Skeletal muscle satellite cell (primary cell): ENCODE results near the gene ZBTB44.

Experiments
- H3K27me3 ChIP-seq: 2 replicates; pipeline ENCODE4 v1.7.0; 2013; ENCODE audit warnings: low read length; ENCODE audit not compliant: control insufficient read depth, insufficient read depth
- H3K36me3 ChIP-seq: 2 replicates; pipeline ENCODE4 v1.7.0; 2013; ENCODE audit warnings: mild to moderate bottlenecking, control low read depth, low read length; ENCODE audit not compliant: insufficient read depth
- H3K4me1 ChIP-seq: 2 replicates; pipeline ENCODE4 v1.7.0; 2013; ENCODE audit warnings: low read length; ENCODE audit not compliant: control insufficient read depth, insufficient read depth
- H3K4me2 ChIP-seq: 2 replicates; pipeline ENCODE4 v1.7.0; 2013; ENCODE audit warnings: mild to moderate bottlenecking, low read length
- H3K4me3 ChIP-seq: 2 replicates; pipeline ENCODE4 v1.7.0; 2013; ENCODE audit warnings: low read length
- H3K9ac ChIP-seq: 2 replicates; pipeline ENCODE4 v1.7.0; 2013; ENCODE audit warnings: mild to moderate bottlenecking, low read depth, low read length, moderate library complexity
- H3K9me3 ChIP-seq: replicated peaks from 2 replicates; pipeline ENCODE4 v1.7.0; 2013; ENCODE audit warnings: mild to moderate bottlenecking, control low read depth, low read length

The ZBTB44 gene

GRCh38 chr11:130219148-130219547, 95.6 kb downstream of the ZBTB44 start:
- Histone ChIP-seq H3K4me3 (no peak overlapping the region), H3K4me2 (no peak overlapping the region), H3K9ac (no peak overlapping the region), H3K27me3 (peaks cover 42% of the 10 kb centered on the region), H3K36me3 (no peaks in the 10 kb centered on the region), H3K4me1 (no peaks in the 10 kb centered on the region), H3K9me3 (no peaks in the 10 kb centered on the region)

DNA sequence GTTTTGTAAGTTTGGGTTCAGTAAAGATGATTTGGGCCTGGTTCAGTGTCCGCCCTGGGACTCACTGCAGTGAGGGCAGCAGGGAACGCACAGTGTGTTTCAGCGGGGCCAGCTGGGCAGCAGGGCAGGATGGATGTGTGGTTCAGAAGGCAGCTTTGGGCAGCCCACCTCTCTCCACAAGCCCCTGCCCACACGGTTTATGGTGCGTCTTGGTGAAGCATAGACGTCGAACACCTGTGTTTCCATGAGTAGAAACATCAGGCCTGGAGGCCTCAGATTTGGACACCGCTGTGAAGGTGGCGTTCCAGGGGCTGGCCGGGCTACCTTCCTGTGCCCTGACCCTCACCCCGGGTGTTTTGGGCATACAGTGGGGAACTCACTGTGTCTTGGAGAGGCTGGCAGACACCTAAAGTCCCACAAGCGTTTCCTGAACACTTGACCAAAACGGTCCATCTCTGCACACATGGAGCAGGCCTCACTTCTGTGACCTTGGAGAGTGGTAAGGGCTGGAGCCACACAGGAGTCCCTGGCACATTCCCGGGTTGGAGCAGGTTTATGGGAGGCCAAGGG, 96.1 kb downstream of the ZBTB44 start:
- H3K4me3 ChIP-seq = no peak overlapping the region
- no peaks in the 10 kb centered on the region for H3K9me3 ChIP-seq
- no peak overlapping the region for H3K9ac ChIP-seq
- no peak overlapping the region for H3K4me2 ChIP-seq
- H3K36me3 ChIP-seq = no peaks in the 10 kb centered on the region
- no peaks in the 10 kb centered on the region for H3K4me1 ChIP-seq
- H3K27me3 ChIP-seq = peaks cover 42% of the 10 kb centered on the region

GRCh38 chr11:130217133-130218031, 97.3 kb downstream of the ZBTB44 start:
- Histone ChIP-seq H3K4me2 (no peak overlapping the region), H3K27me3 (peaks cover 48% of the 10 kb centered on the region), H3K9ac (no peak overlapping the region), H3K9me3 (no peaks in the 10 kb centered on the region), H3K4me1 (no peaks in the 10 kb centered on the region), H3K36me3 (no peaks in the 10 kb centered on the region), H3K4me3 (no peak overlapping the region)

- no peaks in the 10 kb centered on the region for H3K4me1 ChIP-seq
- H3K27me3 ChIP-seq = peaks cover 55% of the 10 kb centered on the region
These were observed 98.1 kb downstream of the ZBTB44 start for GRCh38 chr11:130216591-130217132.

GRCh38 chr11:130216221-130216550, 98.5 kb downstream of the ZBTB44 start:
- no peak overlapping the region for H3K4me3 ChIP-seq
- peaks cover 60% of the 10 kb centered on the region for H3K27me3 ChIP-seq
- no peaks in the 10 kb centered on the region for H3K9me3 ChIP-seq
- no peak overlapping the region for H3K9ac ChIP-seq
- H3K4me1 ChIP-seq = no peaks in the 10 kb centered on the region
- no peaks in the 10 kb centered on the region for H3K36me3 ChIP-seq
- no peak overlapping the region for H3K4me2 ChIP-seq

More at GRCh38 chr11:130216591-130217132, 98.1 kb downstream of the ZBTB44 start:
- Histone ChIP-seq H3K9ac (no peak overlapping the region), H3K4me3 (no peak overlapping the region), H3K9me3 (no peaks in the 10 kb centered on the region), H3K4me2 (no peak overlapping the region), H3K36me3 (no peaks in the 10 kb centered on the region)

DNA sequence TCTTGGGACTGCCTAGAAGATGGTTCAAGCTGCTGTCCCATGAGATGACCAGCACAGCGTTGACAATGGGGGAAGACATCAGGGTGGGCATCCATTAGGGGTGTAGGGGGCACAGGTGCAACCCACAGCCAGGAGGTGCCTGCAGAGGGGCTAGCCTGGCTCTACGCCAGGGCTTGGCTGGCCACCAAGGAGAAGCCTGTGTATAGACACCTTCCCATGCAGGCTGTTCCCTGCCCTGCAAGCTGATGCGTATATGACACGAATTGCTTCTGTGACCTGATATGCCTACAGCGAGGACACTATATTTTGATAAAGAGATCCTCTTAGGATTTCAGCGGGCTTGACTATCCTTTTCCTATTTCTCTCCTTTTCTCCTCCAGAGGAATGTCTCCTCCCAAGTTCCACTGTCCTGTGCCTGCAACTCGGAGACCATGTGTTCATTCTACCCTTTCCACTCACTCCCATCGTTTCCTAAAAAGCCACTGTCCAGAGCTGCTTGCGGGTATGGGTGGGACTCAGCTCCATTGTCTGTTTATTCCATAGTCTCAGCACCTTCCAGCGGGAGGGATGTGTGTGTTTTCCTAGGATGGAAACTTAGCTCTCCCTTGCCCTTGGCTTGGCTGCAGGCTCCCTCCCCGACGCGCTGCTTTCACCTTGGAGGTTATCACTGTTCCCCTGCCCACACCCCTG, 99.0 kb downstream of the ZBTB44 start:
- no peaks in the 10 kb centered on the region for H3K9me3 ChIP-seq

DNA sequence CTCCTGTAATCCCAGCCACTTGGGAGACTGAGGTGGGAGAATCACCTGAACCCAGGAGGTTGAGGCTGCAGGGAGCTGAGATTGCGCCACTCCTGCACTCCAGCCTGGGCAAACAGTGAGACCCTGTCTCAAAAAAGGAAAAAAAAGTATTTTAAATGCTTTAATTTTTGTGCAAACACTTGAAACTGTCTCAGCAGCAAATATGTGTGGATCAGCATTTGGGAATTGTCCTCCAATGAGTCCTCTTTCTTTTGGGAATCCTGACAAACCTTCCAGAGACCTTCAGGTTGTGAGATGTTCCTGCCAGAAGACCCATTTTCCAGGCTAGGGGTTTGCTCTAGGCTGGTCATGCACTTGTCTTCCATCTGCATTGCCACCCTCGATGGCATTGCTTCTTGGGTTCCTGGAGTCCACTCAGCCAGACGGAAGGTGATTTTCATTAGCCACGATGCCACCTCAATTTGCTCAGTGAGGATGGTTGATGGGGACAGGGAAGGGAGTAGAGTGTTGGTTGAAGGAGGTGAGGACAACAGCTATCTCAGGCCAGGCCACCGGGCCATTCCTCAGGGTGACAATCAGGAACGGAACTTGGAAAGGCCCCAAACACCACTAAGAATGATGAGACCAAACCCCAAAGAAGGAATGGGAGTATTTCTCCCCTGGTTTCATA, 99.7 kb downstream of the ZBTB44 start:
- Histone ChIP-seq H3K4me2 (no peak overlapping the region), H3K9me3 (no peaks in the 10 kb centered on the region), H3K36me3 (no peaks in the 10 kb centered on the region), H3K27me3 (peaks cover 62% of the 10 kb centered on the region), H3K4me3 (no peak overlapping the region), H3K4me1 (no peaks in the 10 kb centered on the region), H3K9ac (no peak overlapping the region)

More for the DNA sequence above, 99.0 kb downstream of the ZBTB44 start:
- Histone ChIP-seq H3K27me3 (peaks cover 64% of the 10 kb centered on the region), H3K36me3 (no peaks in the 10 kb centered on the region), H3K4me2 (no peak overlapping the region), H3K9ac (no peak overlapping the region), H3K4me3 (no peak overlapping the region), H3K4me1 (no peaks in the 10 kb centered on the region)

- no peaks in the 10 kb centered on the region for H3K9me3 ChIP-seq
These were observed 100.8 kb downstream of the ZBTB44 start for GRCh38 chr11:130213979-130214281.

GRCh38 chr11:130213143-130213978, 101.4 kb downstream of the ZBTB44 start:
- Histone ChIP-seq H3K9me3 (no peaks in the 10 kb centered on the region), H3K36me3 (no peaks in the 10 kb centered on the region), H3K9ac (no peak overlapping the region), H3K4me1 (no peaks in the 10 kb centered on the region), H3K4me2 (peak overlapping the region; percentile 76), H3K4me3 (no peak overlapping the region), H3K27me3 (peaks cover 71% of the 10 kb centered on the region)

More at GRCh38 chr11:130213979-130214281, 100.8 kb downstream of the ZBTB44 start:
- Histone ChIP-seq H3K27me3 (peaks cover 66% of the 10 kb centered on the region), H3K4me1 (no peaks in the 10 kb centered on the region), H3K36me3 (no peaks in the 10 kb centered on the region), H3K4me2 (no peak overlapping the region), H3K4me3 (no peak overlapping the region), H3K9ac (no peak overlapping the region)

DNA sequence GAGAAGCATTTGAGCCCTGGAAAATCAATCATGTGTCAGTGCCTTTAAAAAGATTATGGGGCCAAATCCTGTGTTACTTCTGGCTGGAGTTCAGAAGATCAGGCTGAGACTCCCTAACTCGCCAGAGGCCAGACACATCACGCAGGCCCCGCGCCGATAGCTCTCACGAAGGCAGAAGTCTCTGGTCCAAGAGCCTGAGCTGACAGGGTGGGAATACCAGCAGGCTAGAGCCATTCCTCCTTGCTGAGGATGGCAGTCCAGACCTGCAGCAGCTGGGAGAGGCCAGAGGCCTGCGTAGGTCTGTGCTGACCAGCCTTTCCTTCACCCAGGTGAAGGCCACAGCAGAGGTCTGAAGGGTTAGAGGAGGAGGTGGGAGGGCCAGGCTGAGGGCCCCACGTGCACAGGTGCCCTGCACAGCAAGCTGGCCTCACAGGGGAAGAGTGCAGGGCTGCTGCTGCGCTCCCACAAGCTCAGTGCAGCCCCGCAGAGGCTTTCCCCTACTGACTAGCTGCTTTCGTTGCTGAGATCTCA, 102.2 kb downstream of the ZBTB44 start:
- H3K27me3 ChIP-seq = peaks cover 74% of the 10 kb centered on the region
- no peaks in the 10 kb centered on the region for H3K36me3 ChIP-seq
- no peak overlapping the region for H3K4me3 ChIP-seq
- no peak overlapping the region for H3K4me2 ChIP-seq
- H3K9me3 ChIP-seq = no peaks in the 10 kb centered on the region
- H3K9ac ChIP-seq = no peak overlapping the region
- no peaks in the 10 kb centered on the region for H3K4me1 ChIP-seq
